PC-9 (cell line): ENCODE measurements around the gene GRM1. TPM values are rescaled to one million over a fixed set of nuclear protein-coding genes. Genes with fewer than 3 reads are reported as not detected.

Experiments used
- BruUV-seq: library from RNA; stranded (reverse); fragments of 400-500 nt; replicated peaks from 2 replicates; lab custom pipeline; 2021; lab: Mats Ljungman, UMichigan
- CTCF ChIA-PET: fragments of 300-600 bp; sonication (Branson Sonifier 250); formaldehyde crosslinking; loops from one replicate; lab custom pipeline; 2022; ENCODE audit warnings: antibody characterized with exemption; lab: Charles Lee
- POLR2A ChIA-PET: fragments of 300-600 bp; sonication (Branson Sonifier 250); formaldehyde crosslinking; loops from one replicate; lab custom pipeline; 2022; ENCODE audit warnings: antibody characterized with exemption; ENCODE audit not compliant: unreplicated experiment; lab: Charles Lee
- DNase-seq, 2 experiments: peaks; one replicate each; pipeline versions ENCODE4 v3.0.0 to v3.0.0-alpha.2; 2015 to 2022; ENCODE audit warnings: mixed read lengths in 1 of 2
- H2AFZ ChIP-seq: fragments of 200-600 bp; sonication (generic); 2 replicates; pipeline ENCODE4 v1.8.1; 2017; ENCODE audit warnings: antibody characterized with exemption
- H3F3A ChIP-seq: fragments of 200-600 bp; sonication (generic); 2 replicates; pipeline ENCODE4 v1.8.1; 2017; ENCODE audit warnings: antibody characterized with exemption, mild to moderate bottlenecking, low read depth; ENCODE audit not compliant: insufficient read depth
- H3K27ac ChIP-seq: fragments of 200-600 bp; sonication (generic); 2 replicates; pipeline ENCODE4 v1.6.1; 2016; ENCODE audit warnings: mixed run types
- H3K27me3 ChIP-seq: fragments of 200-600 bp; sonication (generic); 2 replicates; pipeline ENCODE4 v1.6.1; 2016; ENCODE audit warnings: low read depth, mixed run types; ENCODE audit not compliant: insufficient read depth
- H3K36me3 ChIP-seq: fragments of 200-600 bp; sonication (generic); 2 replicates; pipeline ENCODE4 v1.6.1; 2016; ENCODE audit warnings: low read depth, mixed run types
- H3K4me1 ChIP-seq: fragments of 200-600 bp; sonication (generic); replicated peaks from 2 replicates; pipeline ENCODE4 v1.6.1; 2016; ENCODE audit warnings: mixed run types; ENCODE audit not compliant: insufficient read depth
- H3K4me2 ChIP-seq: fragments of 200-600 bp; sonication (generic); 2 replicates; pipeline ENCODE4 v1.6.1; 2017; ENCODE audit warnings: mixed run types
- H3K4me3 ChIP-seq: fragments of 200-600 bp; sonication (generic); 2 replicates; pipeline ENCODE4 v1.6.1; 2016; ENCODE audit warnings: mixed run types
- H3K79me2 ChIP-seq: fragments of 200-600 bp; sonication (generic); 2 replicates; pipeline ENCODE4 v1.6.1; 2017; ENCODE audit warnings: low read depth, mixed run types
- H3K9me2 ChIP-seq: fragments of 200-600 bp; sonication (generic); 2 replicates; pipeline ENCODE4 v1.8.1; 2017; ENCODE audit warnings: mild to moderate bottlenecking; ENCODE audit not compliant: insufficient read depth
- H3K9me3 ChIP-seq: fragments of 200-600 bp; sonication (generic); 2 replicates; pipeline ENCODE4 v1.8.1; 2016; ENCODE audit warnings: low read depth; ENCODE audit not compliant: insufficient read depth
- H4K20me1 ChIP-seq: fragments of 200-600 bp; sonication (generic); 2 replicates; pipeline ENCODE4 v1.8.1; 2017; ENCODE audit not compliant: insufficient read depth
- CTCF ChIP-seq: fragments of 200-600 bp; sonication (generic); conservative IDR thresholded peaks from 2 replicates; pipeline ENCODE4 v1.6.1; 2017; ENCODE audit warnings: mixed run types, antibody characterized with exemption, mild to moderate bottlenecking, moderate library complexity
- EZH2 ChIP-seq: fragments of 200-600 bp; sonication (generic); IDR thresholded peaks from 2 replicates; pipeline ENCODE4 v1.8.0; 2017; ENCODE audit warnings: antibody characterized with exemption, low read depth
- intact Hi-C: fragments of 100-400 bp; cut with micrococcal nuclease; formaldehyde crosslinking; loops from one replicate; pipeline ENCODE4 v1.10.0; 2022; ENCODE audit not compliant: unreplicated experiment
- total RNA-seq: library from RNA; stranded (reverse); gene quantifications from 2 replicates; pipeline ENCODE4 v1.2.3, GENCODE V29; 2021

The GRM1 gene
- total RNA-seq, 1 experiment from 2014 or later: 0.26 TPM

DNA sequence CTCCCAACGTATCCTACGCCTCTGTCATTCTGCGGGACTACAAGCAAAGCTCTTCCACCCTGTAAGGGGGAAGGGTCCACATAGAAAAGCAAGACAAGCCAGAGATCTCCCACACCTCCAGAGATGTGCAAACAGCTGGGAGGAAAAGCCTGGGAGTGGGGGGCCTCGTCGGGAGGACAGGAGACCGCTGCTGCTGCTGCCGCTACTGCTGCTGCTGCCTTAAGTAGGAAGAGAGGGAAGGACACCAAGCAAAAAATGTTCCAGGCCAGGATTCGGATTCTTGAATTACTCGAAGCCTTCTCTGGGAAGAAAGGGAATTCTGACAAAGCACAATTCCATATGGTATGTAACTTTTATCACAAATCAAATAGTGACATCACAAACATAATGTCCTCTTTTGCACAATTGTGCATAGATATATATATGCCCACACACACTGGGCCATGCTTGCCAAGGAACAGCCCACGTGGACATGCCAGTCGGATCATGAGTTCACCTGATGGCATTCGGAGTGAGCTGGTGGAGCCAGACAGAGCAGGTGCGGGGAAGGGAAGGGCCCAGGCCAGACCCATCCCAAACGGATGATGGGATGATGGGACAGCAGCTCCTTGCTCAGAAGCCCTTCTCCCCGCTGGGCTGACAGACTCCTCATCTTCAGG lies 406.0 kb downstream of the GRM1 start:
- Histone ChIP-seq H3K9me2 (no peaks in the 10 kb centered on the region), H3K9me3 (no peaks in the 10 kb centered on the region), H3K4me1 (no peaks in the 10 kb centered on the region), H3K79me2 (no peaks in the 10 kb centered on the region), H2AFZ (no peak overlapping the region), H3K4me3 (no peak overlapping the region), H3K36me3 (no peaks in the 10 kb centered on the region), H3K27ac (no peak overlapping the region), H3F3A (no peaks in the 10 kb centered on the region), H3K4me2 (no peak overlapping the region), H3K27me3 (no peaks in the 10 kb centered on the region), H4K20me1 (no peaks in the 10 kb centered on the region)
- intact Hi-C loops: no loop called here
- TF ChIP-seq CTCF (no peak), EZH2 (no peak)
- CTCF ChIA-PET: no interaction called here
- DNase-seq: no peak
- BruUV-seq: no TSS peak
- POLR2A ChIA-PET: no interaction called here

GRCh38 chr6:146441907-146442306 lies 413.0 kb downstream of the GRM1 start:
- H3K27me3 ChIP-seq: no peaks in the 10 kb centered on the region; the same call in 1 of the 2 replicates
- intact Hi-C loops: no loop called here
- H3K9me3 ChIP-seq: no peaks in the 10 kb centered on the region
- POLR2A ChIA-PET: no interaction called here
- no peaks in the 10 kb centered on the region for H4K20me1 ChIP-seq
- H3K4me1 ChIP-seq: no peaks in the 10 kb centered on the region
- H3K27ac ChIP-seq: no peak overlapping the region
- H3K9me2 ChIP-seq: no peaks in the 10 kb centered on the region; the same call in 1 of the 2 replicates
- no peak overlapping the region for H2AFZ ChIP-seq
- no peak overlapping the region for H3K4me3 ChIP-seq
- no peak overlapping the region for H3K4me2 ChIP-seq
- no peaks in the 10 kb centered on the region for H3F3A ChIP-seq
- DNase-seq: no peak
- H3K79me2 ChIP-seq: no peaks in the 10 kb centered on the region
- H3K36me3 ChIP-seq: no peaks in the 10 kb centered on the region
- BruUV-seq: no TSS peak
- CTCF ChIA-PET: no interaction called here
- TF ChIP-seq EZH2: no peak
- TF ChIP-seq CTCF: no peak

DNA sequence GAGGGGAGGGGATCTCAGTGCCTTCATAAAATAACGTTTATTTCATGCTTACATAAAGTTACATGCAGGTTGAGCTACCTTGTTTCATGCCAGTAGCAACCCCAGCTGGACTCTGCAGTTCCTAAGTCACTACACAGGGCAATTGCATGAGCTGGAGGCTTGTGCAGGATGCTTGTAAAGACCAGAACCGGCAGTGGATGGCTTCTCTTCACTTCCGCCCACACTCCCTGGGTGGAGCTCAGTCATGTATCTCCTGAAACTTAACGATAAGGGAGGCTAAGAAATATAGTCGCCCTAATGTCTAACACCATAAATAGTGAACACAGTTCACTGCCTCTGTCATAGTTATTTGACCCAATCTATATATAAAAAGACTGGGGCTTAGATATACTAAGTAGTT lies 415.3 kb downstream of the GRM1 start:
- Histone ChIP-seq H3K27ac (no peak overlapping the region), H3K27me3 (no peaks in the 10 kb centered on the region; the same call in 1 of the 2 replicates), H3K4me3 (no peak overlapping the region), H3K9me3 (no peaks in the 10 kb centered on the region), H3F3A (no peaks in the 10 kb centered on the region), H3K36me3 (no peaks in the 10 kb centered on the region), H2AFZ (no peak overlapping the region), H3K4me2 (no peak overlapping the region), H3K9me2 (no peaks in the 10 kb centered on the region; the same call in 1 of the 2 replicates), H4K20me1 (no peaks in the 10 kb centered on the region), H3K4me1 (no peaks in the 10 kb centered on the region), H3K79me2 (no peaks in the 10 kb centered on the region)
- DNase-seq: no peak
- no TSS peak for BruUV-seq
- intact Hi-C loops: no loop called here
- ChIA-PET POLR2A (no interaction called here), CTCF (no interaction called here)
- TF ChIP-seq EZH2 (no peak), CTCF (no peak)
